B cell (primary cell): ENCODE results near the gene PYGO2. TPM values are rescaled to one million over a fixed set of nuclear protein-coding genes. Genes with fewer than 3 reads are reported as not detected.

Source experiments
- ATAC-seq: fragments of 200-7000 bp; cut with Tn5 transposase; one replicate; pipeline ENCODE4 v1.10.0; 2021; ENCODE audit warnings: low read depth, mild to moderate bottlenecking, moderate number of reproducible peaks, moderate library complexity
- CTCF ChIA-PET: fragments of 350-600 bp; sonication (Branson Sonifier 250); formaldehyde crosslinking; loops from one replicate; lab custom pipeline; 2021; ENCODE audit warnings: antibody characterized with exemption, inconsistent platforms; lab: Charles Lee
- POLR2A ChIA-PET: fragments of 350-600 bp; sonication (Branson Sonifier 250); formaldehyde crosslinking; loops from one replicate; lab custom pipeline; 2021; ENCODE audit warnings: antibody characterized with exemption; lab: Charles Lee
- DNase-seq: peaks from one replicate; pipeline ENCODE4 v3.0.0; 2013
- H2AFZ ChIP-seq: 2 replicates; pipeline ENCODE4 v1.6.1; 2012; ENCODE audit warnings: mild to moderate bottlenecking, low read depth, low read length; ENCODE audit not compliant: insufficient read depth, poor library complexity, severe bottlenecking
- H3K27ac ChIP-seq, 2 donors: 1 replicate in 1 of 2; 2 replicates in 1 of 2; pipeline ENCODE4 v1.5.1; 2012 to 2013; ENCODE audit warnings: low read length in 2 of 2, mild to moderate bottlenecking in 2 of 2, moderate library complexity in 1 of 2
- H3K27me3 ChIP-seq, 4 experiments: fragments of 200-600 bp in 1 of 4; sonication (generic) in 1 of 4; replicated peaks in 1 of 4; 1 replicate in 2 of 4; 2 replicates in 2 of 4; pipeline versions ENCODE4 v1.6.1 to v1.7.0; 2013 to 2016; ENCODE audit warnings: low read length in 3 of 4, mild to moderate bottlenecking in 2 of 4, mixed read lengths in 1 of 4, moderate library complexity in 1 of 4; ENCODE audit not compliant: insufficient read depth in 4 of 4, control insufficient read depth in 3 of 4; ENCODE audit errors: control extremely low read depth in 1 of 4
- H3K36me3 ChIP-seq, 2 experiments: replicated peaks in 1 of 2; 1 replicate in 1 of 2; 2 replicates in 1 of 2; pipeline versions ENCODE4 v1.6.1 to v1.7.1; 2013; ENCODE audit warnings: low read length in 1 of 2; ENCODE audit not compliant: insufficient read depth in 2 of 2, control insufficient read depth in 1 of 2; ENCODE audit errors: control extremely low read depth in 1 of 2, extremely low read depth in 1 of 2
- H3K4me1 ChIP-seq, 2 donors: fragments of 200-600 bp in 1 of 2; sonication (generic) in 1 of 2; 1 replicate in 1 of 2; 2 replicates in 1 of 2; pipeline versions ENCODE4 v1.5.1 to v1.6.1; 2013 to 2017; ENCODE audit warnings: low read length in 2 of 2; ENCODE audit not compliant: control insufficient read depth in 2 of 2, insufficient read depth in 2 of 2
- H3K4me2 ChIP-seq: replicated peaks from 2 replicates; pipeline ENCODE3; 2012; ENCODE audit warnings: mild to moderate bottlenecking, low read depth, low read length; ENCODE audit not compliant: poor library complexity, severe bottlenecking
- H3K4me3 ChIP-seq, 5 experiments: fragments of 200-600 bp in 1 of 5; sonication (generic) in 1 of 5; 1 replicate in 3 of 5; 2 replicates in 2 of 5; pipeline versions ENCODE4 v1.5.1 to v1.7.0; 2011 to 2016; ENCODE audit warnings: low read length in 4 of 5, mild to moderate bottlenecking in 4 of 5, low read depth in 2 of 5, control low read depth in 1 of 5, moderate library complexity in 1 of 5; ENCODE audit not compliant: insufficient read depth in 1 of 5; ENCODE audit errors: control extremely low read depth in 1 of 5, extremely low read depth in 1 of 5
- H3K79me2 ChIP-seq: fragments of 200-600 bp; sonication (generic); one replicate; pipeline ENCODE4 v1.6.0; 2016; ENCODE audit warnings: low read length; ENCODE audit not compliant: control insufficient read depth, insufficient read depth
- H3K9ac ChIP-seq: fragments of 200-600 bp; sonication (generic); 2 replicates; pipeline ENCODE4 v1.6.1; 2017; ENCODE audit warnings: mild to moderate bottlenecking, low read length, moderate library complexity
- H3K9me3 ChIP-seq, 3 donors: one replicate each; pipeline versions ENCODE4 v1.6.1 to v1.7.1; 2013; ENCODE audit warnings: low read length in 2 of 3; ENCODE audit not compliant: control insufficient read depth in 2 of 3, insufficient read depth in 1 of 3; ENCODE audit errors: control extremely low read depth in 1 of 3
- H4K20me1 ChIP-seq: 2 replicates; pipeline ENCODE4 v1.6.0; 2012; ENCODE audit warnings: mild to moderate bottlenecking, low read length; ENCODE audit not compliant: insufficient read depth, control insufficient read depth, poor library complexity, severe bottlenecking
- H3K27ac Mint-ChIP-seq: one replicate; pipeline ENCODE4 v1.8.0; 2021; ENCODE audit warnings: mixed read lengths
- H3K27me3 Mint-ChIP-seq: one replicate; pipeline ENCODE4 v1.8.0; 2021; ENCODE audit warnings: mixed read lengths
- H3K4me1 Mint-ChIP-seq: one replicate; pipeline ENCODE4 v1.8.0; 2021; ENCODE audit warnings: mixed read lengths
- H3K4me3 Mint-ChIP-seq: one replicate; pipeline ENCODE4 v1.8.0; 2021; ENCODE audit warnings: mixed read lengths
- H3K9me3 Mint-ChIP-seq: one replicate; pipeline ENCODE4 v1.8.0; 2022; ENCODE audit warnings: mixed read lengths; ENCODE audit not compliant: insufficient read depth
- CTCF ChIP-seq: fragments of 200-600 bp; IDR thresholded peaks from one replicate; pipeline ENCODE4 v1.8.0; 2022; ENCODE audit warnings: antibody characterized with exemption, mild to moderate bottlenecking
- EZH2 ChIP-seq: IDR thresholded peaks from 2 replicates; pipeline ENCODE4 v1.6.1; 2012; ENCODE audit warnings: borderline replicate concordance, low read depth, mild to moderate bottlenecking, moderate library complexity, low read length; ENCODE audit not compliant: insufficient read depth, poor library complexity, severe bottlenecking
- WGBS: methylation state at CpG from one replicate; pipeline ENCODE4 v1.1.5; 2013; ENCODE audit warnings: missing lambda C conversion rate; ENCODE audit not compliant: insufficient coverage; 5-methylcytosine and 5-hydroxymethylcytosine counted together
- intact Hi-C: fragments of 100-400 bp; cut with micrococcal nuclease; formaldehyde crosslinking; loops from one replicate; pipeline ENCODE4 v1.10.0; 2022
- polyA plus RNA-seq: library from polyadenylated mRNA; depleted of rRNA; stranded (reverse); fragments of >200 nt; gene quantifications from 2 replicates; pipeline ENCODE4 v1.2.3, GENCODE V29; 2012
- total RNA-seq, 2 donors: library from RNA; stranded (reverse); fragments of 120-200 nt in 1 of 2; gene quantifications; 1 replicate in 1 of 2; 2 replicates in 1 of 2; pipeline versions ENCODE4 v1.2.3 to v1.2.4, GENCODE V29; 2013 to 2022

The PYGO2 gene
- total and polyA plus RNA-seq, 2 donors (not counting 1 experiment from before 2014, with no cell fraction given), result 22.2 to 52.7 TPM

- TF ChIP-seq CTCF (no peak), EZH2 (no peak)
- no CpG with 5 or more reads among the region's 1 CpG for WGBS
- intact Hi-C loops, result no loop called here
- Mint-ChIP-seq H3K4me1 (peaks cover 79% of the 10 kb centered on the region), H3K4me3 (peak overlapping the region; percentile 29), H3K27me3 (no peaks in the 10 kb centered on the region), H3K9me3 (no peaks in the 10 kb centered on the region), H3K27ac (peak overlapping the region; percentile 20)
- no peaks in the 10 kb centered on the region for H3K9me3 ChIP-seq
- H3K4me1 ChIP-seq, result peaks cover 64 to 85% of the 10 kb centered on the region in 2 donors
- H3K9ac ChIP-seq, result no peak overlapping the region
- H3K36me3 ChIP-seq, result peaks cover 0 to 9% of the 10 kb centered on the region in 2 experiments
- ATAC-seq, result no peak
- no peak overlapping the region for H2AFZ ChIP-seq
- no peak overlapping the region for H3K4me3 ChIP-seq
- ChIA-PET POLR2A (interaction anchor here (0.5 to 1.6 kb wide), 3 partner anchors 13 to 884 kb away, joined by 3 to 7 read pairs (median 5); no protein-coding TSS in a partner anchor), CTCF (interaction anchor here (0.7 to 2.3 kb wide), 4 partner anchors 12 to 151 kb away, joined by 3 to 5 read pairs (median 3); partner anchors contain the start of gene PBXIP1)
- peaks cover 34% of the 10 kb centered on the region for H3K79me2 ChIP-seq
- peaks cover 19% of the 10 kb centered on the region for H4K20me1 ChIP-seq
- no peaks in the 10 kb centered on the region for H3K27me3 ChIP-seq
- no peak overlapping the region for H3K27ac ChIP-seq
- no peak overlapping the region for H3K4me2 ChIP-seq
- DNase-seq, result peak; percentile 41
These were observed 21.4 kb downstream of the PYGO2 start for GRCh38 chr1:154940213-154940560.

GRCh38 chr1:154938604-154939399, 22.8 kb downstream of the PYGO2 start:
- H3K4me1 ChIP-seq, result peaks cover 53 to 72% of the 10 kb centered on the region in 2 donors
- peak overlapping the region; percentile 84 for H3K27ac Mint-ChIP-seq
- TF ChIP-seq EZH2 (no peak), CTCF (no peak)
- no peaks in the 10 kb centered on the region for H3K36me3 ChIP-seq
- H3K27ac ChIP-seq, result no peak overlapping the region
- H4K20me1 ChIP-seq, result peaks cover 12% of the 10 kb centered on the region
- H3K4me2 ChIP-seq, result no peak overlapping the region
- intact Hi-C loops, result loop anchor here (5.0 kb wide), 4 partner anchors 67 to 918 kb away; partner anchors contain the start of genes ADAR, ATP8B2, GON4L and KCNN3
- no peak overlapping the region for H3K4me3 ChIP-seq
- WGBS, result 100% methylated on average over 7 of the region's 7 CpGs
- no peak overlapping the region for H3K9ac ChIP-seq
- no peaks in the 10 kb centered on the region for H3K9me3 Mint-ChIP-seq
- H3K27me3 ChIP-seq, result no peaks in the 10 kb centered on the region
- DNase-seq (peak; percentile 30), ATAC-seq (no peak)
- H2AFZ ChIP-seq, result no peak overlapping the region
- no peaks in the 10 kb centered on the region for H3K27me3 Mint-ChIP-seq
- ChIA-PET CTCF (interaction anchor here (1.3 to 2.9 kb wide), 7 partner anchors 17 to 458 kb away, joined by 3 to 30 read pairs (median 5); partner anchors contain the start of gene PBXIP1), POLR2A (interaction anchor here (0.7 to 1.7 kb wide), 4 partner anchors 16 to 69 kb away, joined by 3 to 5 read pairs (median 3); partner anchors contain the start of genes KCNN3 and PBXIP1)
- H3K4me3 Mint-ChIP-seq, result peak overlapping the region; percentile 79
- H3K9me3 ChIP-seq, result no peaks in the 10 kb centered on the region
- peaks cover 39% of the 10 kb centered on the region for H3K79me2 ChIP-seq
- H3K4me1 Mint-ChIP-seq, result peaks cover 72% of the 10 kb centered on the region
